ENCODE data around the gene MAIP1.

The MAIP1 gene

GRCh38 chr2:199923924-199924323 is 31.5 kb upstream of the MAIP1 start:
- Histone ChIP-seq H3K9me3 (ENCODE audit: control insufficient read depth in 5 of 5, low read length in 5 of 5) (no peaks in the 10 kb centered on the region), H3K4me3 (ENCODE audit: low read depth in 1 of 5, low read length in 5 of 5) (no peak overlapping the region), H3K36me3 (ENCODE audit: control insufficient read depth in 5 of 5, insufficient read depth in 5 of 5, low read length in 5 of 5) (peaks cover 4 to 8% (median 8%) of the 10 kb centered on the region in 5 donors), H3K27me3 (ENCODE audit: control insufficient read depth in 5 of 5, insufficient read depth in 4 of 5, low read length in 5 of 5) (no peaks in the 10 kb centered on the region), H3K9ac (ENCODE audit: low read length in 5 of 5) (no peak overlapping the region), H3K4me1 (ENCODE audit: control insufficient read depth in 5 of 5, insufficient read depth in 5 of 5, low read length in 5 of 5) (peaks cover 0 to 7% (median 0%) of the 10 kb centered on the region in 5 donors), H3K27ac (ENCODE audit: low read depth, low read length) (no peak overlapping the region)

GRCh38 chr2:199926806-199927205 is 28.6 kb upstream of the MAIP1 start:
- H3K4me3 ChIP-seq (ENCODE audit: low read depth in 1 of 5, low read length in 5 of 5), result no peak overlapping the region
- peaks cover 0 to 2% (median 0%) of the 10 kb centered on the region in 5 donors for H3K4me1 ChIP-seq (ENCODE audit: control insufficient read depth in 5 of 5, insufficient read depth in 5 of 5, low read length in 5 of 5)
- peaks cover 7 to 20% (median 18%) of the 10 kb centered on the region in 5 donors for H3K36me3 ChIP-seq (ENCODE audit: control insufficient read depth in 5 of 5, insufficient read depth in 5 of 5, low read length in 5 of 5)
- no peak overlapping the region for H3K9ac ChIP-seq (ENCODE audit: low read length in 5 of 5)
- H3K9me3 ChIP-seq (ENCODE audit: control insufficient read depth in 5 of 5, low read length in 5 of 5), result no peaks in the 10 kb centered on the region
- H3K27me3 ChIP-seq (ENCODE audit: control insufficient read depth in 5 of 5, insufficient read depth in 4 of 5, low read length in 5 of 5), result no peaks in the 10 kb centered on the region
- H3K27ac ChIP-seq (ENCODE audit: low read depth, low read length), result no peak overlapping the region

GRCh38 chr2:199928226-199928625 is 27.2 kb upstream of the MAIP1 start:
- peaks cover 20 to 32% (median 32%) of the 10 kb centered on the region in 5 donors for H3K36me3 ChIP-seq (ENCODE audit: control insufficient read depth in 5 of 5, insufficient read depth in 5 of 5, low read length in 5 of 5)
- H3K9me3 ChIP-seq (ENCODE audit: control insufficient read depth in 5 of 5, low read length in 5 of 5), result no peaks in the 10 kb centered on the region
- no peaks in the 10 kb centered on the region for H3K27me3 ChIP-seq (ENCODE audit: control insufficient read depth in 5 of 5, insufficient read depth in 4 of 5, low read length in 5 of 5)
- H3K4me3 ChIP-seq (ENCODE audit: low read depth in 1 of 5, low read length in 5 of 5), result no peak overlapping the region
- H3K27ac ChIP-seq (ENCODE audit: low read depth, low read length), result no peak overlapping the region
- H3K4me1 ChIP-seq (ENCODE audit: control insufficient read depth in 5 of 5, insufficient read depth in 5 of 5, low read length in 5 of 5), result no peaks in the 10 kb centered on the region
- H3K9ac ChIP-seq (ENCODE audit: low read length in 5 of 5), result no peak overlapping the region

GRCh38 chr2:199928626-199929025 is 26.8 kb upstream of the MAIP1 start:
- Histone ChIP-seq H3K27me3 (ENCODE audit: control insufficient read depth in 5 of 5, insufficient read depth in 4 of 5, low read length in 5 of 5) (no peaks in the 10 kb centered on the region), H3K27ac (ENCODE audit: low read depth, low read length) (no peak overlapping the region), H3K9ac (ENCODE audit: low read length in 5 of 5) (no peak overlapping the region), H3K4me3 (ENCODE audit: low read depth in 1 of 5, low read length in 5 of 5) (no peak overlapping the region), H3K36me3 (ENCODE audit: control insufficient read depth in 5 of 5, insufficient read depth in 5 of 5, low read length in 5 of 5) (peaks cover 20 to 32% (median 32%) of the 10 kb centered on the region in 5 donors), H3K9me3 (ENCODE audit: control insufficient read depth in 5 of 5, low read length in 5 of 5) (no peaks in the 10 kb centered on the region), H3K4me1 (ENCODE audit: control insufficient read depth in 5 of 5, insufficient read depth in 5 of 5, low read length in 5 of 5) (no peaks in the 10 kb centered on the region)

- H3K27ac ChIP-seq (ENCODE audit: low read depth, low read length), result no peak overlapping the region
- no peaks in the 10 kb centered on the region for H3K27me3 ChIP-seq (ENCODE audit: control insufficient read depth in 5 of 5, insufficient read depth in 4 of 5, low read length in 5 of 5)
- peaks cover 20 to 32% (median 32%) of the 10 kb centered on the region in 5 donors for H3K36me3 ChIP-seq (ENCODE audit: control insufficient read depth in 5 of 5, insufficient read depth in 5 of 5, low read length in 5 of 5)
- H3K4me3 ChIP-seq (ENCODE audit: low read depth in 1 of 5, low read length in 5 of 5), result no peak overlapping the region
- H3K4me1 ChIP-seq (ENCODE audit: control insufficient read depth in 5 of 5, insufficient read depth in 5 of 5, low read length in 5 of 5), result no peaks in the 10 kb centered on the region
- H3K9ac ChIP-seq (ENCODE audit: low read length in 5 of 5), result no peak overlapping the region
- H3K9me3 ChIP-seq (ENCODE audit: control insufficient read depth in 5 of 5, low read length in 5 of 5), result no peaks in the 10 kb centered on the region
Measured at GRCh38 chr2:199929262-199929661, 26.1 kb upstream of the MAIP1 start.

- Histone ChIP-seq H3K9ac (ENCODE audit: low read length in 5 of 5) (no peak overlapping the region), H3K4me1 (ENCODE audit: control insufficient read depth in 5 of 5, insufficient read depth in 5 of 5, low read length in 5 of 5) (no peaks in the 10 kb centered on the region), H3K36me3 (ENCODE audit: control insufficient read depth in 5 of 5, insufficient read depth in 5 of 5, low read length in 5 of 5) (peaks cover 20 to 32% (median 31%) of the 10 kb centered on the region in 5 donors), H3K9me3 (ENCODE audit: control insufficient read depth in 5 of 5, low read length in 5 of 5) (no peaks in the 10 kb centered on the region), H3K27ac (ENCODE audit: low read depth, low read length) (no peak overlapping the region), H3K4me3 (ENCODE audit: low read depth in 1 of 5, low read length in 5 of 5) (no peak overlapping the region), H3K27me3 (ENCODE audit: control insufficient read depth in 5 of 5, insufficient read depth in 4 of 5, low read length in 5 of 5) (no peaks in the 10 kb centered on the region)
Measured at GRCh38 chr2:199932312-199932855, 23.0 kb upstream of the MAIP1 start.

GRCh38 chr2:199933466-199933865 is 21.9 kb upstream of the MAIP1 start:
- no peaks in the 10 kb centered on the region for H3K27me3 ChIP-seq (ENCODE audit: control insufficient read depth in 5 of 5, insufficient read depth in 4 of 5, low read length in 5 of 5)
- H3K36me3 ChIP-seq (ENCODE audit: control insufficient read depth in 5 of 5, insufficient read depth in 5 of 5, low read length in 5 of 5), result peaks cover 23 to 39% (median 34%) of the 10 kb centered on the region in 5 donors
- no peak overlapping the region for H3K27ac ChIP-seq (ENCODE audit: low read depth, low read length)
- no peaks in the 10 kb centered on the region for H3K9me3 ChIP-seq (ENCODE audit: control insufficient read depth in 5 of 5, low read length in 5 of 5)
- no peak overlapping the region for H3K4me3 ChIP-seq (ENCODE audit: low read depth in 1 of 5, low read length in 5 of 5)
- H3K9ac ChIP-seq (ENCODE audit: low read length in 5 of 5), result no peak overlapping the region
- no peaks in the 10 kb centered on the region for H3K4me1 ChIP-seq (ENCODE audit: control insufficient read depth in 5 of 5, insufficient read depth in 5 of 5, low read length in 5 of 5)

- Histone ChIP-seq H3K36me3 (ENCODE audit: control insufficient read depth in 5 of 5, insufficient read depth in 5 of 5, low read length in 5 of 5) (peaks cover 22 to 40% (median 33%) of the 10 kb centered on the region in 5 donors), H3K27ac (ENCODE audit: low read depth, low read length) (no peak overlapping the region)
Measured at GRCh38 chr2:199936554-199936953, 18.8 kb upstream of the MAIP1 start.

GRCh38 chr2:199940373-199940772 is 15.0 kb upstream of the MAIP1 start:
- H3K9ac ChIP-seq (ENCODE audit: low read length in 5 of 5), result no peak overlapping the region
- peaks cover 19 to 36% (median 31%) of the 10 kb centered on the region in 5 donors for H3K36me3 ChIP-seq (ENCODE audit: control insufficient read depth in 5 of 5, insufficient read depth in 5 of 5, low read length in 5 of 5)

More at GRCh38 chr2:199936554-199936953, 18.8 kb upstream of the MAIP1 start:
- Histone ChIP-seq H3K9me3 (ENCODE audit: control insufficient read depth in 5 of 5, low read length in 5 of 5) (no peaks in the 10 kb centered on the region), H3K4me1 (ENCODE audit: control insufficient read depth in 5 of 5, insufficient read depth in 5 of 5, low read length in 5 of 5) (no peaks in the 10 kb centered on the region), H3K9ac (ENCODE audit: low read length in 5 of 5) (no peak overlapping the region), H3K27me3 (ENCODE audit: control insufficient read depth in 5 of 5, insufficient read depth in 4 of 5, low read length in 5 of 5) (no peaks in the 10 kb centered on the region), H3K4me3 (ENCODE audit: low read depth in 1 of 5, low read length in 5 of 5) (no peak overlapping the region)

GRCh38 chr2:199943373-199943772 is 12.0 kb upstream of the MAIP1 start:
- Histone ChIP-seq H3K27me3 (ENCODE audit: control insufficient read depth in 5 of 5, insufficient read depth in 4 of 5, low read length in 5 of 5) (no peaks in the 10 kb centered on the region), H3K9ac (ENCODE audit: low read length in 5 of 5) (no peak overlapping the region), H3K36me3 (ENCODE audit: control insufficient read depth in 5 of 5, insufficient read depth in 5 of 5, low read length in 5 of 5) (peaks cover 28 to 52% (median 49%) of the 10 kb centered on the region in 5 donors), H3K27ac (ENCODE audit: low read depth, low read length) (no peak overlapping the region), H3K4me1 (ENCODE audit: control insufficient read depth in 5 of 5, insufficient read depth in 5 of 5, low read length in 5 of 5) (no peaks in the 10 kb centered on the region), H3K4me3 (ENCODE audit: low read depth in 1 of 5, low read length in 5 of 5) (no peak overlapping the region), H3K9me3 (ENCODE audit: control insufficient read depth in 5 of 5, low read length in 5 of 5) (no peaks in the 10 kb centered on the region)

More at GRCh38 chr2:199940373-199940772, 15.0 kb upstream of the MAIP1 start:
- Histone ChIP-seq H3K4me3 (ENCODE audit: low read depth in 1 of 5, low read length in 5 of 5) (no peak overlapping the region), H3K4me1 (ENCODE audit: control insufficient read depth in 5 of 5, insufficient read depth in 5 of 5, low read length in 5 of 5) (no peaks in the 10 kb centered on the region), H3K9me3 (ENCODE audit: control insufficient read depth in 5 of 5, low read length in 5 of 5) (no peaks in the 10 kb centered on the region), H3K27ac (ENCODE audit: low read depth, low read length) (no peak overlapping the region), H3K27me3 (ENCODE audit: control insufficient read depth in 5 of 5, insufficient read depth in 4 of 5, low read length in 5 of 5) (no peaks in the 10 kb centered on the region)
